HG03378 (cell line): Measurements from ENCODE around the gene TOMM20.
"Not testable (repeated sequence)": the region's sequence is repeated elsewhere in the genome, so short reads cannot be mapped to it uniquely, and the experiment has no call there.

ENCODE experiments used
- ATAC-seq: cut with Tn5 transposase; IDR thresholded peaks from one replicate; pipeline ENCODE4 v1.9.1; 2021; ENCODE audit warnings: mild to moderate bottlenecking, moderate library complexity; ENCODE audit not compliant: unreplicated experiment

Gene TOMM20

GRCh38 chr1:235080297-235080657 lies 48.4 kb downstream of the TOMM20 start:
- ATAC-seq: not testable (repeated sequence)

- no peak for ATAC-seq
These were observed 49.0 kb downstream of the TOMM20 start for GRCh38 chr1:235079443-235080296.

- no peak for ATAC-seq
These were observed 49.9 kb downstream of the TOMM20 start for GRCh38 chr1:235078480-235079381.

- ATAC-seq: peak; percentile 33
These were observed 50.8 kb downstream of the TOMM20 start for GRCh38 chr1:235077571-235078479.

- no peak for ATAC-seq
These were observed 51.5 kb downstream of the TOMM20 start for GRCh38 chr1:235077163-235077540.

- no peak for ATAC-seq
These were observed 52.0 kb downstream of the TOMM20 start for GRCh38 chr1:235076504-235077162.

- no peak for ATAC-seq
These were observed 52.8 kb downstream of the TOMM20 start for GRCh38 chr1:235075777-235076308.

GRCh38 chr1:235075048-235075776 lies 53.4 kb downstream of the TOMM20 start:
- ATAC-seq: peak; percentile 74

- ATAC-seq: peak; percentile 42
These were observed 54.1 kb downstream of the TOMM20 start for GRCh38 chr1:235074523-235075047.

GRCh38 chr1:235073968-235074522 lies 54.6 kb downstream of the TOMM20 start:
- no peak for ATAC-seq

GRCh38 chr1:235073331-235073967 lies 55.2 kb downstream of the TOMM20 start:
- ATAC-seq: no peak

GRCh38 chr1:235072577-235072976 lies 56.1 kb downstream of the TOMM20 start:
- ATAC-seq: not testable (repeated sequence)

- no peak for ATAC-seq
These were observed 56.5 kb downstream of the TOMM20 start for GRCh38 chr1:235072096-235072495.

- no peak for ATAC-seq
These were observed 57.8 kb downstream of the TOMM20 start for GRCh38 chr1:235070819-235071218.

GRCh38 chr1:235069577-235070563 lies 58.8 kb downstream of the TOMM20 start:
- no peak for ATAC-seq

- ATAC-seq: no peak
These were observed 59.5 kb downstream of the TOMM20 start for GRCh38 chr1:235069176-235069575.
